NCI-H1092 (cell line): ENCODE data around the gene GNAT1.
A peak's percentile ranks its signal among the peaks of the same experiment; 100 is the strongest.
"Not testable (repeated sequence)": the region's sequence is repeated elsewhere in the genome, so short reads cannot be mapped to it uniquely, and the experiment has no call there.

ENCODE experiments used
- DNase-seq: peaks from one replicate; lab custom pipeline; 2025; lab: John Stamatoyannopoulos, UW

The GNAT1 gene

GRCh38 chr3:50241713-50242380, 50.4 kb downstream of the GNAT1 start:
- no peak for DNase-seq

- DNase-seq: no peak
Measured at GRCh38 chr3:50242381-50242770, 51.0 kb downstream of the GNAT1 start.

- DNase-seq: no peak
Measured at GRCh38 chr3:50242851-50243542, 51.6 kb downstream of the GNAT1 start.

- no peak for DNase-seq
Measured at GRCh38 chr3:50243543-50243895, 52.1 kb downstream of the GNAT1 start.

- DNase-seq: not testable (repeated sequence)
Measured at GRCh38 chr3:50244813-50245212, 53.4 kb downstream of the GNAT1 start.

GRCh38 chr3:50245251-50245745, 53.9 kb downstream of the GNAT1 start:
- DNase-seq: no peak

GRCh38 chr3:50245831-50246516, 54.6 kb downstream of the GNAT1 start:
- DNase-seq: peak; percentile 79

GRCh38 chr3:50246517-50246954, 55.1 kb downstream of the GNAT1 start:
- no peak for DNase-seq
